ENCODE data around the gene SPINK4.

Gene SPINK4

DNA sequence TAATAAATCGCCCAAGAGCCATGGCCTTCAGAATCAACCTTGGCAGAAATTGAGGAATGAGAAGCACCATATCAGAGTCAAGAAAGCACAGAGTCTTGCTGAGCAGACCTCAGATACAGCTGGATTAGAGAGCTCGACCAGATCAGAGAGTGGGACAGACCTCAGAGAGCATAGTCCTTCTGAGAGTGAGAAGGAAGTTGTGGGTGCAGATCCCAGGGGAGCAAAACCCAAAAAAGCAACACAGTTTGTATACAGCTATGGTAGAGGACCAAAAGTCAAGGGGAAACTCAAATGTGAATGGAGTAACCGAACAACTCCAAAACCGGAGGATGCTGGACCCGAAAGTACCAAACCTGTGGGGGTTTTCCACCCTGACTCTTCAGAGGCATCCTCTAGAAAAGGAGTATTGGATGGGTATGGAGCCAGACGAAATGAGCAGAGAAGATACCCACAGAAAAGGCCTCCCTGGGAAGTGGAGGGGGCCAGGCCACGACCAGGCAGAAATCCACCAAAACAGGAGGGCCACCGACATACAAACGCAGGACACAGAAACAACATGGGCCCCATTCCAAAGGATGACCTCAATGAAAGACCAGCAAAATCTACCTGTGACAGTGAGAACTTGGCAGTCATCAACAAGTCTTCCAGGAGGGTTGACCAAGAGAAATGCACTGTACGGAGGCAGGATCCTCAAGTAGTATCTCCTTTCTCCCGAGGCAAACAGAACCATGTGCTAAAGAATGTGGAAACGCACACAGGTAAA, 54.9 kb downstream of the SPINK4 start:
- Histone ChIP-seq H2AFZ (ENCODE audit: low read length) (no peak overlapping the region), H4K20me1 (ENCODE audit: insufficient read depth, low read length) (no peaks in the 10 kb centered on the region), H3K9ac (ENCODE audit: low read length) (no peak overlapping the region), H3K27ac (ENCODE audit: low read length) (peak overlapping the region; percentile 84; the same call in 1 of the 2 replicates), H3K79me2 (ENCODE audit: low read length) (peaks cover 90% of the 10 kb centered on the region), H3K4me1 (ENCODE audit: low read length) (peaks cover 76% of the 10 kb centered on the region), H3K4me3 (ENCODE audit: low read length) (no peak overlapping the region), H3K27me3 (replicated peaks; ENCODE audit: insufficient read depth, low read length) (no peaks in the 10 kb centered on the region), H3K9me3 (replicated peaks; ENCODE audit: insufficient read depth, low read length) (no peaks in the 10 kb centered on the region), H3F3A (ENCODE audit: insufficient read depth, low read length) (peaks cover 57% of the 10 kb centered on the region), H3K4me2 (ENCODE audit: low read depth, low read length) (peak overlapping the region; percentile 55; the same call in 1 of the 2 replicates), H3K36me3 (replicated peaks; ENCODE audit: insufficient read depth, low read length) (peaks cover 4% of the 10 kb centered on the region), H3K9me2 (replicated peaks; ENCODE audit: insufficient read depth, low read length) (no peaks in the 10 kb centered on the region)
- no peak for DNase-seq
- TF ChIP-seq EZH2 (optimal IDR thresholded peaks at IDR 0.05; ENCODE audit: low read depth, low read length) (no peak), EZH2phosphoT487 (IDR thresholded peaks at IDR 0.05; ENCODE audit: low read length) (no peak)
- TF ChIP-seq, protein P1, sequence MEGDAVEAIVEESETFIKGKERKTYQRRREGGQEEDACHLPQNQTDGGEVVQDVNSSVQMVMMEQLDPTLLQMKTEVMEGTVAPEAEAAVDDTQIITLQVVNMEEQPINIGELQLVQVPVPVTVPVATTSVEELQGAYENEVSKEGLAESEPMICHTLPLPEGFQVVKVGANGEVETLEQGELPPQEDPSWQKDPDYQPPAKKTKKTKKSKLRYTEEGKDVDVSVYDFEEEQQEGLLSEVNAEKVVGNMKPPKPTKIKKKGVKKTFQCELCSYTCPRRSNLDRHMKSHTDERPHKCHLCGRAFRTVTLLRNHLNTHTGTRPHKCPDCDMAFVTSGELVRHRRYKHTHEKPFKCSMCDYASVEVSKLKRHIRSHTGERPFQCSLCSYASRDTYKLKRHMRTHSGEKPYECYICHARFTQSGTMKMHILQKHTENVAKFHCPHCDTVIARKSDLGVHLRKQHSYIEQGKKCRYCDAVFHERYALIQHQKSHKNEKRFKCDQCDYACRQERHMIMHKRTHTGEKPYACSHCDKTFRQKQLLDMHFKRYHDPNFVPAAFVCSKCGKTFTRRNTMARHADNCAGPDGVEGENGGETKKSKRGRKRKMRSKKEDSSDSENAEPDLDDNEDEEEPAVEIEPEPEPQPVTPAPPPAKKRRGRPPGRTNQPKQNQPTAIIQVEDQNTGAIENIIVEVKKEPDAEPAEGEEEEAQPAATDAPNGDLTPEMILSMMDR (IDR thresholded peaks at IDR 0.05; ENCODE audit: low read length), result no peak

DNA sequence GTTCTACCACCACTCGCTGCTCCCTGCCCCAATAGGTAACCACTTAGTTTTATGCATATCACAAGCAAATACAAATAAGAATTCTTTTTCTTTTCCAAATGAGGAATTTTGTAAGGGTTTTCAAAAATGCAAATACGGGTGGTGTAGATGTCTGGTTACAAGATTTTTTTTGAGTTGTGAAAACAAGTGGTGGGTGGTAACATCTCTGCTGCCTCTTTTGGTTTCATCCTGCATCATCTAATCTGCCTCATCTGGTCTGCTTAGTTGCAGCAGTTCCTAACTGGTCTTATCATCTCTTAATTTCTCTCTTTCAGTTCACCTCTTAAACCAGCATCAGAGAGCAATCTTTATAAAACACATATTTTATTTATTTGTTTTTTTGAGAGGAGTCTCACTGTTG, 55.6 kb downstream of the SPINK4 start:
- peak overlapping the region; percentile 55; the same call in 1 of the 2 replicates for H3K4me2 ChIP-seq (ENCODE audit: low read depth, low read length)
- H3K9me2 ChIP-seq (replicated peaks; ENCODE audit: insufficient read depth, low read length), result no peaks in the 10 kb centered on the region
- H3K79me2 ChIP-seq (ENCODE audit: low read length), result peaks cover 95% of the 10 kb centered on the region
- H3K9me3 ChIP-seq (replicated peaks; ENCODE audit: insufficient read depth, low read length), result no peaks in the 10 kb centered on the region
- H3K27ac ChIP-seq (ENCODE audit: low read length), result peak overlapping the region; percentile 84; the same call in 1 of the 2 replicates
- no peaks in the 10 kb centered on the region for H4K20me1 ChIP-seq (ENCODE audit: insufficient read depth, low read length)
- no peak overlapping the region for H2AFZ ChIP-seq (ENCODE audit: low read length)
- no peak for DNase-seq
- no peak overlapping the region for H3K9ac ChIP-seq (ENCODE audit: low read length)
- TF ChIP-seq EZH2phosphoT487 (IDR thresholded peaks at IDR 0.05; ENCODE audit: low read length) (no peak), EZH2 (optimal IDR thresholded peaks at IDR 0.05; ENCODE audit: low read depth, low read length) (no peak)
- TF ChIP-seq, protein P1 (IDR thresholded peaks at IDR 0.05; ENCODE audit: low read length), result no peak
- no peaks in the 10 kb centered on the region for H3K27me3 ChIP-seq (replicated peaks; ENCODE audit: insufficient read depth, low read length)
- H3K4me1 ChIP-seq (ENCODE audit: low read length), result peaks cover 76% of the 10 kb centered on the region
- no peak overlapping the region for H3K4me3 ChIP-seq (ENCODE audit: low read length)
- peaks cover 4% of the 10 kb centered on the region for H3K36me3 ChIP-seq (replicated peaks; ENCODE audit: insufficient read depth, low read length)
- peaks cover 51% of the 10 kb centered on the region for H3F3A ChIP-seq (ENCODE audit: insufficient read depth, low read length)

DNA sequence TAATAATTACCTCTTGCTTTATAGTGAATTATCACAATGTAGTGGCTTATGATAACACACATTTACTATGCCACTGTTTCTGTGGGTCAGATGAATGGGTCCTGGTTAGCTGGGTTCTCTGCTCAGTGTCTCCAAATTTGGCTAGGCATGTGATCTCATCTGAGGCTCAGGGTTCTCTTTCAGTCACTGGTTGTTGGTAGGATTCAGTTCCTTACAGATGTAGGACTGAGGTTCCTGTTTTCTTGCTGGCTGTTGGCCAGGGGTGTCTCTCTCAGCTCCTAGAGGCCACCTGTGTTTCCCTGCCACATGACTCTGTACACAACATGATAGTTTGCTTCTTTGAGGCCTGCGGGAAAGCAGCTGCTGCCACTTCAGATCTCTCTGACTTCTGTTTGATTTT, 57.5 kb downstream of the SPINK4 start:
- peak; percentile 93 for DNase-seq
- peak overlapping the region; percentile 55; the same call in 1 of the 2 replicates for H3K4me2 ChIP-seq (ENCODE audit: low read depth, low read length)
- no peaks in the 10 kb centered on the region for H4K20me1 ChIP-seq (ENCODE audit: insufficient read depth, low read length)
- H3K4me1 ChIP-seq (ENCODE audit: low read length), result peaks cover 68% of the 10 kb centered on the region
- H3K79me2 ChIP-seq (ENCODE audit: low read length), result peaks cover 89% of the 10 kb centered on the region
- H3K36me3 ChIP-seq (replicated peaks; ENCODE audit: insufficient read depth, low read length), result peaks cover 4% of the 10 kb centered on the region
- TF ChIP-seq EZH2 (optimal IDR thresholded peaks at IDR 0.05; ENCODE audit: low read depth, low read length), result no peak
- TF ChIP-seq, protein P1 (IDR thresholded peaks at IDR 0.05; ENCODE audit: low read length), result no peak
- TF ChIP-seq EZH2phosphoT487 (IDR thresholded peaks at IDR 0.05; ENCODE audit: low read length), result no peak
- H3K27me3 ChIP-seq (replicated peaks; ENCODE audit: insufficient read depth, low read length), result no peaks in the 10 kb centered on the region
- no peak overlapping the region for H2AFZ ChIP-seq (ENCODE audit: low read length)
- H3K9ac ChIP-seq (ENCODE audit: low read length), result peak overlapping the region; percentile 29; the same call in 1 of the 2 replicates
- H3K27ac ChIP-seq (ENCODE audit: low read length), result peak overlapping the region; percentile 84
- H3K9me2 ChIP-seq (replicated peaks; ENCODE audit: insufficient read depth, low read length), result no peaks in the 10 kb centered on the region
- H3K9me3 ChIP-seq (replicated peaks; ENCODE audit: insufficient read depth, low read length), result no peaks in the 10 kb centered on the region
- H3K4me3 ChIP-seq (ENCODE audit: low read length), result peak overlapping the region; percentile 17; the same call in 1 of the 2 replicates
- H3F3A ChIP-seq (ENCODE audit: insufficient read depth, low read length), result peaks cover 46% of the 10 kb centered on the region
